Measurements from ENCODE around the gene ADSS1. TPM values are rescaled to one million over a fixed set of nuclear protein-coding genes. Genes with fewer than 3 reads are reported as not detected.

The ADSS1 gene
- total RNA-seq, 1 donor from 2014 or later, result 5.5 TPM

GRCh38 chr14:104739026-104739425 lies 15.0 kb downstream of the ADSS1 start:
- Histone ChIP-seq H3K27me3 (no peaks in the 10 kb centered on the region), H3K4me1 (peaks cover 24% of the 10 kb centered on the region), H3K9me3 (no peaks in the 10 kb centered on the region), H3K36me3 (no peaks in the 10 kb centered on the region), H3K27ac (no peak overlapping the region), H3K4me3 (no peak overlapping the region)
- DNase-seq (no peak), ATAC-seq (no peak)
- TF ChIP-seq, protein P1, sequence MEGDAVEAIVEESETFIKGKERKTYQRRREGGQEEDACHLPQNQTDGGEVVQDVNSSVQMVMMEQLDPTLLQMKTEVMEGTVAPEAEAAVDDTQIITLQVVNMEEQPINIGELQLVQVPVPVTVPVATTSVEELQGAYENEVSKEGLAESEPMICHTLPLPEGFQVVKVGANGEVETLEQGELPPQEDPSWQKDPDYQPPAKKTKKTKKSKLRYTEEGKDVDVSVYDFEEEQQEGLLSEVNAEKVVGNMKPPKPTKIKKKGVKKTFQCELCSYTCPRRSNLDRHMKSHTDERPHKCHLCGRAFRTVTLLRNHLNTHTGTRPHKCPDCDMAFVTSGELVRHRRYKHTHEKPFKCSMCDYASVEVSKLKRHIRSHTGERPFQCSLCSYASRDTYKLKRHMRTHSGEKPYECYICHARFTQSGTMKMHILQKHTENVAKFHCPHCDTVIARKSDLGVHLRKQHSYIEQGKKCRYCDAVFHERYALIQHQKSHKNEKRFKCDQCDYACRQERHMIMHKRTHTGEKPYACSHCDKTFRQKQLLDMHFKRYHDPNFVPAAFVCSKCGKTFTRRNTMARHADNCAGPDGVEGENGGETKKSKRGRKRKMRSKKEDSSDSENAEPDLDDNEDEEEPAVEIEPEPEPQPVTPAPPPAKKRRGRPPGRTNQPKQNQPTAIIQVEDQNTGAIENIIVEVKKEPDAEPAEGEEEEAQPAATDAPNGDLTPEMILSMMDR (IDR thresholded peaks at IDR 0.05), result no peak
- intact Hi-C loops (cut with DNase I), result no loop called here

DNA sequence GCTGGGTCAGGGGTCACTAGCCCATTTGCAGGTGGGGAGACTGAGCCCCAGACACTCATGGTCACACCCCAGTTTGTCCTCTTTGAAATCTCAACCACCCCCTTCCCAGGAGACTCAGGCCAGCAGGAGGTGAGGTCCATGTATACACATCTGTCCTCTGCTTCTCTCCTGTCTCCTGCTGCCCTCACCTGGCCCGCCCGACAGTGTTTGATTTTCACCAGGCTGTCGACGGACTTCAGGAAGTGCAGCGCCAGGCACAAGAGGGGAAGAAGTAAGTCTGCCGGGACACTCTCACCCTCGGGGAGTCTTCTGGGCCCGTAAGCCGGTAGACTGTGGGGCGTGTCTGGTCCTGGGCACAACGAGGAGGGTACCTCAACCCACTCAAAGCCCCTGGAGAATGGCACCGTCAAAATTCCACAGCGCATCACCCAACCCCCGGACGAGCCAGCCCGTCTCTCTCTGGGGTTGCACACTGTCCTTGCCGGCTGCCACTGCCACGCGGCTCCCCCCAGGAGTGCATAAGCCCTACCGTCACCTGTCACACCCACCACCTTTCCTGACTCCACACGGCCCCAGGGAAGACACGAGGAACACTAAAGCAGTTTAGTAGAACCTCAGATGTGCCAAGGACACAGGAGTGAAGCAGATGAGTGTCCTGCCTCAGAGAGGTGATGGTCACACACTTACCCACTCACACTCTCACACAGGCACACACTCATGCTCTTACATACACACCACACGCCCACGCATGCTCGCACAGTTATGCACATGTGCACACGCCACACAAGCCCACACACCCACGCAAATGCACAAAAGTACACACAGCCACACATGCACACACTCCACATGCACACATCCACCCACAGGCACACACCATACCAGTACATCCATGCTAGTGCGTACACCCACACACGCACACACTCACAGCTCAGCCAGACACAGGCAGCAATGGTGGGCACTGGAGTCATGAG lies 15.8 kb downstream of the ADSS1 start:
- no peak for ATAC-seq
- intact Hi-C loops (cut with DNase I), result no loop called here
- H3K4me3 ChIP-seq, result no peak overlapping the region
- no peaks in the 10 kb centered on the region for H3K36me3 ChIP-seq
- no peak for DNase-seq
- peaks cover 24% of the 10 kb centered on the region for H3K4me1 ChIP-seq
- TF ChIP-seq, protein P1 (IDR thresholded peaks at IDR 0.05), result no peak
- no peaks in the 10 kb centered on the region for H3K27me3 ChIP-seq
- no peak overlapping the region for H3K27ac ChIP-seq
- H3K9me3 ChIP-seq, result no peaks in the 10 kb centered on the region

DNA sequence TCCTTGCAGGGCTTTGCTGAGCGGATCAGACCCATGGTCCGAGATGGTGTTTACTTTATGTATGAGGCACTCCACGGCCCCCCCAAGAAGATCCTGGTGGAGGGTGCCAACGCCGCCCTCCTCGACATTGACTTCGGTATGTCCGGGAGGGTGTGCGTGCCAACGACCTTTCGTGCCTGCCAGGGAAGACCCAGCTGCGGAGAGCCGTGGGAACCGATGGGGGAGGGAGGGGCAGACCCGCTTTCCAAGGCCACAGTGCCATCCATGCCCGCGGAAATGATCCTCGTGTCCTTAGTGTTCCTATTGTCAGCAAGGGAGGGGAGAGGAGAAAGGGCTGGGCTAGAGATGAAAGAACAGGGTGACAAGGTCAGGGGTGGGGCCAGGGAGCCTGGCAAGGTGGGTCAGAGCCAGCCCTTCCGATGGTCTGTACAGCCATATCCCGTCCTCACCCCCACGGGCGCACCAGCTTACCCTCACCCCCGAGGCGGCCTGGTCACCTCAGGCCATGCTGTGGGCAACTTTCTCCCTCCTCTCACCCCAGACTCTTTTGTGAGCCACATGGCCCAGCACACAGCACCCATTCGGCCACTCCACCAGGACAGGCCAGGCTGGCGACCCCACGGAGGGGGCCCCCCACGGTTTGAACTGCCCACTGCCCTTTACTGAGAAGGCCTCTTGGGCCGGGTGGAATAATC lies 17.2 kb downstream of the ADSS1 start:
- no peak overlapping the region for H3K27ac ChIP-seq
- DNase-seq (no peak), ATAC-seq (no peak)
- H3K27me3 ChIP-seq, result no peaks in the 10 kb centered on the region
- no peak overlapping the region for H3K4me3 ChIP-seq
- peaks cover 15% of the 10 kb centered on the region for H3K4me1 ChIP-seq
- H3K36me3 ChIP-seq, result no peaks in the 10 kb centered on the region
- H3K9me3 ChIP-seq, result no peaks in the 10 kb centered on the region
- intact Hi-C loops (cut with DNase I), result no loop called here
- TF ChIP-seq, protein P1 (IDR thresholded peaks at IDR 0.05), result no peak

GRCh38 chr14:104741803-104742251 lies 17.8 kb downstream of the ADSS1 start:
- TF ChIP-seq, protein P1 (IDR thresholded peaks at IDR 0.05), result no peak
- intact Hi-C loops (cut with DNase I), result no loop called here

DNA sequence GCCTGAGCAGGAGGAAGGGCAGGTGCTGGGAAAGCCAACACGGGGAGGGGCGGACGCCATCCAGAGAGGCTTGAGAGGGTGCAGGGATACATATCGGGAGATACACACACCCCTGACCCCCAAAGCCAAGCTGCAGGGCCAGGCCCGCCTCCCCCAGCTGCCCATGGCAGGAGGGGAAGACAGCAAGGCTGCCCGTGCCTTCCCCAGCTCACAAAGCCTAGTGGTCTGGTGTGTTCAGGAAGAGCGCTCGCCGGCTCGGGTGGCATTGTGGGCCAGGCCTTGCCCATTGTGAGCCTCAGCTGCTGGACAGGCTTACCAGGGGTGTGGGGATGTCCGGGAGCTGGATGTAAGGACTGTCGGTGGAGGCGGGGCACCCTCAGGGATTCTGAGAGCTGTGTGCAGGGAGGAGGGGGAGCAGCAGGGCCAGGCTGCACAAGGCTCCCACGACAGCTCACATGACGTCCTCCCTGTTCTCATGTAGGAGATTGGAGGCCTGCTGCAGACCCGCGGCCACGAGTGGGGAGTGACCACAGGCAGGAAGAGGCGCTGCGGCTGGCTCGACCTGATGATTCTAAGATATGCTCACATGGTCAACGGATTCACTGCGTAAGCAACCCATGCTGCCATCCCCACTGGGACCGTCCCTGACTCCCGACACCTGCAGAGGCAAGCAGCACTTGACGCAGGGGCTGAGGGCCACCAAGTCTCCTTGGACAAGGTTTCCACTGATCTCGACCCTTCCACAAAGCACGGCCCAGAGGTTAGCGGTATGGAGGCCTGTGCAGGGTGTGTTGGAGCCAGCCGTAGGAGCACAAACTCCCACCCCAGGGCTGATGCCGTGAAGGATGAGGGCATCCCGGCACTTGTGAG lies 18.8 kb downstream of the ADSS1 start:
- no peak for DNase-seq
- Histone ChIP-seq H3K36me3 (no peaks in the 10 kb centered on the region), H3K4me3 (no peak overlapping the region), H3K4me1 (peaks cover 6% of the 10 kb centered on the region), H3K9me3 (no peaks in the 10 kb centered on the region), H3K27me3 (no peaks in the 10 kb centered on the region), H3K27ac (no peak overlapping the region)
- TF ChIP-seq, protein P1 (IDR thresholded peaks at IDR 0.05), result no peak
- intact Hi-C loops (cut with DNase I), result no loop called here
- no peak for ATAC-seq

More at GRCh38 chr14:104741803-104742251, 17.8 kb downstream of the ADSS1 start:
- Histone ChIP-seq H3K36me3 (no peaks in the 10 kb centered on the region), H3K4me3 (no peak overlapping the region), H3K9me3 (no peaks in the 10 kb centered on the region), H3K27me3 (no peaks in the 10 kb centered on the region), H3K27ac (no peak overlapping the region), H3K4me1 (peaks cover 11% of the 10 kb centered on the region)
- no peak for DNase-seq
- no peak for ATAC-seq

Data from upper lobe of right lung (tissue), 1 donor.